Suprapubic skin (tissue), 4 donors: ENCODE measurements around the gene GMDS. TPM values are rescaled to one million over a fixed set of nuclear protein-coding genes. Genes with fewer than 3 reads are reported as not detected.

Source experiments
- DNase-seq, 2 donors: peaks; one replicate each; pipeline ENCODE4 v3.0.0-alpha.2; 2019; ENCODE audit warnings: low spot score in 2 of 2
- H3K27ac ChIP-seq: fragments of 200-600 bp; sonication (generic); one replicate; pipeline ENCODE4 v1.5.1; 2019
- H3K27me3 ChIP-seq: fragments of 200-600 bp; sonication (generic); one replicate; pipeline ENCODE4 v1.5.1; 2019
- H3K36me3 ChIP-seq: fragments of 200-600 bp; sonication (generic); one replicate; pipeline ENCODE4 v1.5.1; 2019
- H3K4me1 ChIP-seq: fragments of 200-600 bp; sonication (generic); one replicate; pipeline ENCODE4 v1.5.1; 2019
- H3K4me3 ChIP-seq: fragments of 200-600 bp; sonication (generic); one replicate; pipeline ENCODE4 v1.5.1; 2019; ENCODE audit warnings: mild to moderate bottlenecking
- H3K9me3 ChIP-seq: fragments of 200-600 bp; sonication (generic); one replicate; pipeline ENCODE4 v1.5.1; 2019
- CTCF ChIP-seq, 2 donors: fragments of 200-600 bp in 1 of 2; fragments of 450-650 bp in 1 of 2; sonication (generic) in 1 of 2; IDR thresholded peaks; one replicate each; pipeline ENCODE4 v1.5.1; 2016 to 2019; ENCODE audit warnings: antibody characterized with exemption in 2 of 2, mild to moderate bottlenecking in 1 of 2, moderate library complexity in 1 of 2
- EP300 ChIP-seq: sonication (generic); formaldehyde crosslinking; IDR thresholded peaks from one replicate; pipeline ENCODE4 v1.6.1; 2017; ENCODE audit warnings: antibody characterized with exemption
- POLR2A ChIP-seq, 2 donors: fragments of 450-650 bp; IDR thresholded peaks; one replicate each; pipeline ENCODE4 v1.6.1; 2017; ENCODE audit warnings: antibody characterized with exemption in 2 of 2, mild to moderate bottlenecking in 2 of 2, moderate library complexity in 2 of 2
- POLR2AphosphoS5 ChIP-seq, 3 donors: sonication (generic); formaldehyde crosslinking; IDR thresholded peaks; one replicate each; pipeline ENCODE4 v1.6.1; 2017; ENCODE audit warnings: antibody characterized with exemption in 3 of 3
- WGBS: methylation state at CpG from one replicate; pipeline ENCODE4 v1.1.5; 2018; 5-methylcytosine and 5-hydroxymethylcytosine counted together
- total RNA-seq, 4 donors: library from RNA; depleted of rRNA; stranded (reverse); fragments of >200 nt; gene quantifications; one replicate each; pipeline ENCODE4 v1.1.0, GENCODE V29; 2016

GMDS gene
- total RNA-seq, 4 donors from 2014 or later: 11.7 to 19.3 (median 13.2) TPM

DNA sequence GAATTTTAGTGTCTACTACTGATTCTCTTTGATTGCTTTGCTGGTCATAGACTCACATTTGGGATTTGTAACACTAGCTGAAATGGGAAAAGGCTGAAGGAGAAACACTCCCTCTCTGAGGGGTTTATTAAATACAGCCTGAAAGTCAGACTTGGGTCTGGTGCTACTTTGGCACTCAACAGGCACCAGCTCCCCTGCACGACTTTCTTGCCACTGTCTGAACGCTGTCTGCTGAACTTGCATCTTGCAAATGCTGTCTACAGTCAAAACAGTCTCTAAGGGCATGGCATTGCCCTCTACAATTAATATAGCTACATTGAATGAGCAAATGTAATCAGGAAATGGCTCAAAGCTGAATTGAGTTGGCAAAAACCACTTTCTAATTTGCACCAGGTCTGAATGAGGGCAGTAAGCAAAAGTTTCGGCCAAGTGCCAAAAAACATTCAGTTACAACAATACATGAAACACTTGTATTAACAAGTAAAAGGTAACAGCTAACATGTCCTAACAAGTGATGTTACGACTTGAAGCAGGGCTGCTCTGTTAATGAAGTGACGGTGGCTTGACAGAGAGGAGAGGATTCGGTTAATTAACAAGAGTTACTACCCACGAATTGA lies 516.2 kb downstream of the GMDS start:
- Histone ChIP-seq H3K27me3 (no peaks in the 10 kb centered on the region), H3K4me1 (peaks cover 11% of the 10 kb centered on the region), H3K36me3 (no peaks in the 10 kb centered on the region), H3K4me3 (no peak overlapping the region), H3K9me3 (peaks cover 7% of the 10 kb centered on the region), H3K27ac (peak overlapping the region; percentile 39)
- DNase-seq: no peak
- 37% methylated on average over 7 of the region's 7 CpGs for WGBS
- no peak for TF ChIP-seq EP300
- TF ChIP-seq CTCF (IDR thresholded peaks at IDR 0.05): no peak
- TF ChIP-seq POLR2AphosphoS5 (IDR thresholded peaks at IDR 0.05): no peak
- TF ChIP-seq POLR2A (IDR thresholded peaks at IDR 0.05): no peak

- Histone ChIP-seq H3K4me3 (no peak overlapping the region), H3K9me3 (peaks cover 7% of the 10 kb centered on the region), H3K36me3 (no peaks in the 10 kb centered on the region), H3K27me3 (no peaks in the 10 kb centered on the region), H3K4me1 (peaks cover 11% of the 10 kb centered on the region), H3K27ac (no peak overlapping the region)
- no peak for DNase-seq
- WGBS: 88% methylated on average over 11 of the region's 11 CpGs
- TF ChIP-seq CTCF (IDR thresholded peaks at IDR 0.05) (no peak), POLR2AphosphoS5 (IDR thresholded peaks at IDR 0.05) (no peak), EP300 (no peak)
These were observed 519.0 kb downstream of the GMDS start for GRCh38 chr6:1726341-1726768.

- Histone ChIP-seq H3K4me1 (peaks cover 8% of the 10 kb centered on the region), H3K9me3 (no peaks in the 10 kb centered on the region), H3K27ac (peak overlapping the region; percentile 4), H3K4me3 (no peak overlapping the region), H3K27me3 (no peaks in the 10 kb centered on the region), H3K36me3 (no peaks in the 10 kb centered on the region)
- peak in 1 of 2 donors; percentile 77 for DNase-seq
- TF ChIP-seq EP300: no peak
- TF ChIP-seq POLR2AphosphoS5 (IDR thresholded peaks at IDR 0.05): peak in 1 of 3 donors; percentile 48
- 78% methylated on average over 8 of the region's 8 CpGs for WGBS
These were observed 520.8 kb downstream of the GMDS start for GRCh38 chr6:1724616-1725015.

GRCh38 chr6:1724124-1724523 lies 521.3 kb downstream of the GMDS start:
- peaks cover 4% of the 10 kb centered on the region for H3K4me1 ChIP-seq
- H3K27ac ChIP-seq: peak overlapping the region; percentile 4
- TF ChIP-seq POLR2AphosphoS5 (IDR thresholded peaks at IDR 0.05): no peak
- no peaks in the 10 kb centered on the region for H3K9me3 ChIP-seq
- 58% methylated on average over 9 of the region's 9 CpGs for WGBS
- no peak for DNase-seq
- H3K4me3 ChIP-seq: no peak overlapping the region
- H3K27me3 ChIP-seq: no peaks in the 10 kb centered on the region
- no peaks in the 10 kb centered on the region for H3K36me3 ChIP-seq

- WGBS: 92% methylated on average over 2 of the region's 2 CpGs
These were observed 522.6 kb downstream of the GMDS start for GRCh38 chr6:1722801-1723200.

More at GRCh38 chr6:1722801-1723200, 522.6 kb downstream of the GMDS start:
- Histone ChIP-seq H3K27ac (no peak overlapping the region), H3K4me3 (no peak overlapping the region), H3K36me3 (no peaks in the 10 kb centered on the region), H3K9me3 (no peaks in the 10 kb centered on the region), H3K4me1 (no peaks in the 10 kb centered on the region), H3K27me3 (no peaks in the 10 kb centered on the region)
- no peak for DNase-seq
- TF ChIP-seq POLR2AphosphoS5 (IDR thresholded peaks at IDR 0.05) (no peak), CTCF (IDR thresholded peaks at IDR 0.05) (no peak), POLR2A (IDR thresholded peaks at IDR 0.05) (no peak), EP300 (no peak)
